ENCODE data around the gene BLOC1S4.
A peak's percentile ranks its signal among the peaks of the same experiment; 100 is the strongest.

BLOC1S4 gene

GRCh38 chr4:6763330-6763851 lies 47.4 kb downstream of the BLOC1S4 start:
- DNase-seq = no peak
- Histone ChIP-seq H3K36me3 (replicated peaks) (no peaks in the 10 kb centered on the region), H3K27me3 (replicated peaks) (no peaks in the 10 kb centered on the region), H3K27ac (no peak overlapping the region), H3K4me3 (ENCODE audit: low read depth, low read length) (no peak overlapping the region)
- in situ Hi-C loops (cut with HindIII; ENCODE audit: low pct_ligation_motif_present, low sequenced_read_pairs) = no loop called here
- peak; percentile 35 for TF ChIP-seq CTCF (IDR thresholded peaks at IDR 0.05; ENCODE audit: low read depth, low read length, missing control alignments)

DNA sequence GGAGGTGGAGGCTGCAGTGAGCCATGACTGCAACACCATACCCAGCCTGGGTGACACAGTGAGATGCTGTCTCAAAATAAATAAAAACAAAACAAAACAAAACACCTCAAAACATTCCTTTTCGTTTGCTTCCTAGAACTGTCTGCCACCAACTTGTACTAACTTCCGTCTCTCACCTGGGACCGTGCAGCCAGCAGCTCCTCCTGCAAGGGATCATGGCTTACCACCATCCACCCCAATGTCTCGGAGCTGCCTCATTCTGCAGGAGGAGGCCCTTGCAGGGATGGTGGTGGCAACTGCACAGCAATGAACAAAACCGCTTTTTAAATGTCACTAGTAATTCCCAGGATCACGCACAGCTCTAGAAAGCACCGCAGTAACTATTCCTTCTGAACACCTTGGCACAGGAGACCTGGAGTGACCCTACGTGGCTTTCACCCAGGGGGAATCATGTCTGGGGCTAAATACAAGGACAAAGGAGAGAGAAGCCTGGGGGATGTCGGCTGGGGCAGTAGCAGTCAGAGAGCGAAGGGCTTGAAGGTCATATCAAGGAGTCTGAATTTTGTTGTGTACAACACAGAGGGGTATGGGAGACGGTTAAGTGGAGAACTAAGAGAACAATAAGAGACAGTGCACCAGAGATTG lies 49.1 kb downstream of the BLOC1S4 start:
- no peak for TF ChIP-seq CTCF (IDR thresholded peaks at IDR 0.05; ENCODE audit: low read depth, low read length, missing control alignments)
- no peak for DNase-seq
- in situ Hi-C loops (cut with HindIII; ENCODE audit: low pct_ligation_motif_present, low sequenced_read_pairs) = no loop called here

DNA sequence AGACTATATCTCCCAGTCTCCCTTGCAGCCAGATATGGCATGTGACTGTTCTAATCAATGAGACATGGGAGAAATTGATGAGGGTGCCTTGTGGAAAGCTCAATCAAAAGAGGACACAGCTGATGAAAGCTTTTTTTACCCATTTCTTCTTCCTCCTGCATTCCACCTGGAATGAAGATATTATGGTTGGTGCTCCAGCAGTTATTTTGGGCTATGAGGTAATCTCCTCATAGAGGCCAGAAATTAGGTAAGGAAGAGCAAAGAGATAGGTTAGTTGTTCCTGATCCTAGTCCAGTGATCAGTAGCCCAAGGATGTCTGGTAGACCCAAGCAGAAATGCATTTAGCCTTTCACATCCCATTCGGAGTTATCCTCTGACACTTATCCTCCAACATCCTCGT lies 49.7 kb downstream of the BLOC1S4 start:
- TF ChIP-seq CTCF (IDR thresholded peaks at IDR 0.05; ENCODE audit: low read depth, low read length, missing control alignments) = no peak
- Histone ChIP-seq H3K27me3 (replicated peaks) (no peaks in the 10 kb centered on the region), H3K36me3 (replicated peaks) (no peaks in the 10 kb centered on the region), H3K4me3 (ENCODE audit: low read depth, low read length) (no peak overlapping the region), H3K27ac (no peak overlapping the region)
- no peak for DNase-seq
- in situ Hi-C loops (cut with HindIII; ENCODE audit: low pct_ligation_motif_present, low sequenced_read_pairs) = no loop called here

More for the DNA sequence above, 49.1 kb downstream of the BLOC1S4 start:
- Histone ChIP-seq H3K36me3 (replicated peaks) (no peaks in the 10 kb centered on the region), H3K4me3 (ENCODE audit: low read depth, low read length) (no peak overlapping the region), H3K27ac (no peak overlapping the region), H3K27me3 (replicated peaks) (no peaks in the 10 kb centered on the region)
